T-helper 1 cell treated with Interleukin-12 subunit alpha and Interleukin-12 subunit beta and Interleukin-4 antibody, amounts not matched to agents 30 ng/mL and 1 ng/mL, for 36 hours (primary cell): ENCODE data around the gene OR5F1. TPM values are rescaled to one million over a fixed set of nuclear protein-coding genes. Genes with fewer than 3 reads are reported as not detected.

ENCODE experiments used
- intact Hi-C: fragments of 100-400 bp; cut with micrococcal nuclease; formaldehyde crosslinking; loops from one replicate; pipeline ENCODE4 v1.15.1; 2024
- total RNA-seq: library from RNA; stranded (reverse); gene quantifications from 2 replicates; pipeline ENCODE4 v1.2.3, GENCODE V29; 2022

Gene OR5F1
- not detected in 2 replicates for total RNA-seq

DNA sequence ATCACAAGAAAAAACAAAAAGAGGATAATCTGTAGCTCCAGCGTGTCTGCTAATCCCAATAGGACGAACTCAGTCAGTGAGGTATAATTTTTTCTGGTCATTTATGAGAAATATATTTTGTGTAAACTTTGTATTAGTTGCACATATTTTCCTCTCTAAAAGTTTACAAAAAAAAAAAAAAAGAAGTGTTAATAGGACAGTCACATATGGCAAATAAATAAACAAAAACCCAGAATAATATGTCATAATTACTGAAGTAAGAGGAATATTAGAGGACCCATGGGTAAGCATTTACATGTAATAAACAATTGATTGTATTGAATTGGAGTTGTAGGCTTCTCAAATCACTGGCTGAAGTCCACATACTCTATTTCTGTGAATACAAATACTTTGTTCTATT is at the start of gene OR5F1:
OR5F1 (minus strand) TSS at position 101 of the 400 bp plus-strand sequence; CDS start at position 101, 0 bp downstream.
- intact Hi-C loops = no loop called here

DNA sequence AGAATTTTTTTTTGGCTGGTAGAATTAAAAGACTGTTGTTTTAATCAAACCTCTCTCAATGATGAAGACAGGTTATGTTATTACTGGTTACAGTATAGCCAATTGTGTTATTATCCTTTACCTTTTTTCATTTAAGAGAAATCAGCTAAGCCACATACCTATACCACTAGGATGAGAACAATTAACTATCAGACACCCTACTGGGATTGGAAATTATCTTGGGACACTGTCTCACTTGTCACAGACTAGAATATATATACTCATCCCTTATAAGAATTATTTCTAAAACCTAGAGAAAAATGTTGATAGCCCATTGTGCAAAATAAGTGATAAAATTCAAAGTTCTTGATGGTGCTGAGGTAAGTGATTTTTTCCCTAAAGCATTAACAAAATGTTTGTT is 32.9 kb upstream of the OR5F1 start, which contains the start of gene OR5AS1:
OR5AS1 (plus strand) TSS at position 301 of the 400 bp plus-strand sequence. CDS start 2,765 bp downstream, outside the sequence.
- intact Hi-C loops = no loop called here

DNA sequence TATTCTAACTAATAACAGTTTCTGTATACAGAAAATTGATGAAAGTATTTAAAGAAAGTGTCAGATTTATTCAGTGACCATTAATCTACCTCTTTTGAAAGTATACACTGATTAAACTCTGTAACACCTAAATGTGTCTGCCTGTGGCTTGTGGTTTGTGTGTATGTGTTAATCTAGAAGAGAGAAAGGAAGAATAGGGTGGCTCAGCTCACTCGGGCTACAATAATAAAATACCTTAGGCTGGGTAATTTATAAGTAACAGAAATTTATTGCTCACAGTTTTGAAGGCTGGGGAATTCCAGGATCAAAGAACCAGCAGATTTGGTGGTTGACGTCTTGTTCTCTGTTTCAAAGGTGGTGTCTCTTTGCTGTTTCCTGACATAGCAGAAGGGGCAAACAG is 19.4 kb upstream of the OR5F1 start:
- intact Hi-C loops = no loop called here

DNA sequence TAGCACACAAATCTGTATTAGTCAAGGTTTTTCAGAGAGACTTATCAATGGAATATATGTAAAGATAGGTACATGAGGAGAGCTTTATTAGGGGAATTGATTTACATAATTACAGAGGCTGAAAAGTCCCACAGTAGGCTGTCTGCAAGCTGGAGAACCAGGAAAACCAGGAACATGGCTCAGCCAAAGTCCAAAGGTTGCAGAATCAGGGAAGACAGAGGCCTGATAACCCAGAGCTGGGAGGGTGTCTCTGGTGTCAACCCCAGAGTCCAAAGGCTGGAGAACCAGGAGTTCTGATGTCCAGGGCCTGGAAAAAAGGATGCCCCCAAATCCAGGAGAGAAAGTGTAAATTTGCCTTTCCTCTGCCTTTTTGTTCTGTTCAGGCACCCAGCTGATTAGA is 16.3 kb upstream of the OR5F1 start:
- intact Hi-C loops = no loop called here

DNA sequence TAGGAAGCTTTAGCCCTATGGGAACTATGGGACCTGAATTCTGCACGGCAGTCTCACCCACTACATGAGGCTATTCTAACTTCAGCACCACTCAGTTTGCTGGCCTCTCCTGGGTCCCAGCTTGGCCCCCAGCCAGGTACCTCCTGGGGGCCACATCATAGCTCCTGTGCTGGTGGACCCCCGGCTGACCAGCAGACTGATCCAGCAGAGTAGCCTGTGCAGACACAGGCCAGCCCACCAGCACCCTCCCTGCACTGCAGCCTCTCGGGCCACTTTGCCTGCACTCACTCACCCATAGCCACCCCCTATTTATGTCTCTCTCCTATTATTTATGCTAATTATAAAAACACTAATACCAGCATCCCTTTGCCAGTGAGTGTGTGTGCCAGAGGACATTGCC is 23.5 kb downstream of the OR5F1 start:
- intact Hi-C loops = no loop called here

DNA sequence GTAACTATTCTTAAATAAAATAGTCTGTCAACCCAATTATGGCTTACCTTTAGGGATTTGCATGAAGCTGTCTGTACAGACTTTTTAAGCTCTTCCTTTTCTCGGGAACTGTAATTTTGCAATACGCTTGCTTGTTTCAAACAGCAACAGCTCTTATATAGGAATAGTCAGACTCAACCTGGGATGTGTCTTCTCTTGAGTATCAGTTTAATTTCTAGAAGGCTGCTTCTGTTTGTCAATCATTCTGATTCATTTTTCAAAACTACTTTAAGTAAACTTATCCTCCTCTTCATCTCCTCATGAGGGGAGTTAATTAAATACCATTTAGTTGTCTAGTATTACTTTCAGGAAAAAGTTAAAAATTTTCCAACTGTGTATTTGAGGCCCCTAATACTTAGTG is 24.6 kb downstream of the OR5F1 start, which contains the start of gene OR10AG1:
OR10AG1 (minus strand) TSS at position 101 of the 400 bp plus-strand sequence; CDS start at position 63, 38 bp downstream.
- intact Hi-C loops = no loop called here

DNA sequence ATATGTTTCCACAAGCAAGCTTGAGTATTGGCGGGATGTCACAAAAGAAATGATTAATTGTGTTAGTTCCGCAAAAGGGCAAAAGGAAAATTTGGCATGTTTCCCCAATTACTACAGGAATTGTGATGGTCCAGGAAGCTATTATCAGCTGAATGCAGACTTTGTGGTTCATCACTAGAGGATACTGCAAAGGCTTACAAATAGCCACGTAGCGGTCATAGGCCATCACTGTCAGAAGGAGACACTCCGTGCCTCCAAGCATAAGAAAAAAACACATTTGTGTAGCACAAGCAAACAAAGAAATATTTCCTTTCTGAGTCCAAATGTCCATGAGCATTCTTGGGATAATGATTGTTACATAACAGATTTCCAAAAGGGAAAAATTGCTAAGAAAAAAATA is 26.5 kb downstream of the OR5F1 start:
- intact Hi-C loops = no loop called here

DNA sequence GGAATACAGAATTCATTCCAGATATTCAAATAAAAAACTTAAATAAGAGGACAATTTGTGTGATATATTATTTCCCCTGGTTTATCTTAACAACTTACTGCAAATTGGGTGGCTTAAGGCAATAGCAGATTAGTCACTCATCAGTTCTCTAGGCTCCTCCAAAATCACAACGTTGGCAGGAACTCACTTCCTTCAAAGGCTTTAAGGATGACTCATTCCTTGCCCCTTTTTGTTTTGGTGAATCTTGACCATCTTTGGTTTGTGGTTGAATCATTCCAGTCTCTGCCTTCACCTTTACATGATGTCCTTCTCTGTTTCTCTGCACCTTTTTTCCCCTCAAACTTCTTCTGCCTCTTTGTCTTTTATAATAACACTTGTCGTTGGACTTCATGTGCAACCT is 28.0 kb downstream of the OR5F1 start:
- intact Hi-C loops = no loop called here

DNA sequence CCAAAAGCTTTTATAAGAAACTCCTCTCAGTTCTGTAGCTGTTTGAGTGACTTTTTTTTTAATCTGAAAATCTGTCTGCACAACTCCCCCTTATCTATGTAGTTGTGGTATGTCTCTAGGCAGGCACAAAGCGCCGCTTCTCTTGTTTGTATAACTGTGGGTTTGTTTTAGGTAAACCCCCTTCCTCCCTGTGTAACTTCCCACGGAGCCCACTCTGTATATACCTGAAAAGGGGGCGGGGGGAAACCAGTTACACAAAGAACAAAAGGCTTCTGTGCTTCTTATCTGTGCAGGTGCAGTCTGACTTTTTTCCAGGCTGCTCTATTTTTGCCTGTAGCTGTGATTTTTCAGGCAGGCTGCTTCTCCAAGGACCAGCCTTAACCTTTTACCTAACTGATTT is 37.9 kb downstream of the OR5F1 start:
- intact Hi-C loops = no loop called here

DNA sequence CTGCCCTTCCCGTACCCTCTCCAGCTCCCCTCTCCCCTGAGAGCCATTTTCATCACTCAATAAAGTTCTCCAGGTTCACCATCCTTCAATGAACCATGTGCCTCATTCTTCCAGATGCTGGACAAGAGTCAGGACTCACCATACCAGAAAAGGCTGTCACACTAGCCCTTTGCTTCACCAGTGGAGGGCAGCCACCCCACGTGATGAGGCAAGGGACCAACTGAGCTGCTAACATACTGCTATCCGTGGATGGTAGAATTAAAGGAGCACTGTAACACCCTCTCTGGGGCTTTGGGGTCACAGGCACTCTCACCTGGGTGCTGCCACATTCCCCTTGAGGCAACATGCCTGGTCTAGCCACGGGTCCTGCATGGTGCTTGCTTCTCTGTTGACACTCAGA is 45.1 kb downstream of the OR5F1 start:
- intact Hi-C loops = no loop called here

Other genes starting within 250 kb of the OR5F1 start
- not detected in 2 replicates for gene OR5D13, start 221.2 kb downstream of the OR5F1 start, total RNA-seq
- gene OR5D14, start 199.1 kb downstream of the OR5F1 start, total RNA-seq = not detected in 2 replicates
- not detected in 2 replicates for gene OR5L1, start 183.3 kb downstream of the OR5F1 start, total RNA-seq
- gene OR5D18, start 175.0 kb downstream of the OR5F1 start, total RNA-seq = not detected in 2 replicates
- not detected in 2 replicates for gene OR5L2, start 167.4 kb downstream of the OR5F1 start, total RNA-seq
- gene OR5D16, start 155.9 kb downstream of the OR5F1 start, total RNA-seq = not detected in 2 replicates
- not detected in 2 replicates for gene TRIM51, start 111.3 kb downstream of the OR5F1 start, total RNA-seq
- gene OR5W2, start 80.0 kb downstream of the OR5F1 start, total RNA-seq = not detected in 2 replicates
- not detected in 2 replicates for gene OR5I1, start 58.2 kb downstream of the OR5F1 start, total RNA-seq
- not detected in 2 replicates for gene OR10AG1, start 24.7 kb downstream of the OR5F1 start, total RNA-seq
- gene OR5AS1, start 33.0 kb upstream of the OR5F1 start, total RNA-seq = not detected in 2 replicates
- gene OR8I2, start 98.7 kb upstream of the OR5F1 start, total RNA-seq = not detected in 2 replicates
- not detected in 2 replicates for gene OR8H2, start 109.1 kb upstream of the OR5F1 start, total RNA-seq
- not detected in 2 replicates for gene OR8H3, start 127.7 kb upstream of the OR5F1 start, total RNA-seq
- not detected in 2 replicates for gene OR8J3, start 145.6 kb upstream of the OR5F1 start, total RNA-seq
- gene OR8K5, start 165.7 kb upstream of the OR5F1 start, total RNA-seq = not detected in 2 replicates
- not detected in 2 replicates for gene OR5J2, start 182.0 kb upstream of the OR5F1 start, total RNA-seq
- not detected in 2 replicates for gene OR5T2, start 239.6 kb upstream of the OR5F1 start, total RNA-seq